ENCODE data around the gene TXNRD1.

DNA sequence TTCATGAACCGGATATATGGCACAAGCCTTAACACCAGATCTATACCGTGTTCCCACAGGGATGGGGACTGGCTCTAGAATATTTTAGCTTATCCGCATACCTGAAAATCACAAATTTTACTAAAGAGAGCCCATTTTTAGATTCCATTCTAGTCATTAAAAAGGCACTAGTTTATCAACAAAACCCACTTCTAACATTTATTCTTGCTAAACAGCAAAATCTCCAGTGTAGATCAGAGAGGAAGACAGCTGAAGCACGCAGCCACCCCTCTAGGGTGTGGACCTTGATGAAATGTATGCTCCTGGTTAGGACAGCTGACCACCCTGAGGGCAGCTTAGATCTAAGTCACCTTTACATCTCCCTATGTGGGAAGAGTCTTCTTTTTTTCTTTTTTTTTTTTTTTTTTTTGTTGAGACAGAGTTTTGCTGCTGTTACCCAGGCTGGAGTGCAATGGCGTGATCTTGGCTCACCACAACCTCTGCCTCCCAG lies 150.4 kb downstream of the TXNRD1 start:
- TF ChIP-seq PPARA (CRISPR knock-in tag; IDR thresholded peaks at IDR 0.05; ENCODE audit: borderline replicate concordance), result no peak
- TF ChIP-seq, protein P1, sequence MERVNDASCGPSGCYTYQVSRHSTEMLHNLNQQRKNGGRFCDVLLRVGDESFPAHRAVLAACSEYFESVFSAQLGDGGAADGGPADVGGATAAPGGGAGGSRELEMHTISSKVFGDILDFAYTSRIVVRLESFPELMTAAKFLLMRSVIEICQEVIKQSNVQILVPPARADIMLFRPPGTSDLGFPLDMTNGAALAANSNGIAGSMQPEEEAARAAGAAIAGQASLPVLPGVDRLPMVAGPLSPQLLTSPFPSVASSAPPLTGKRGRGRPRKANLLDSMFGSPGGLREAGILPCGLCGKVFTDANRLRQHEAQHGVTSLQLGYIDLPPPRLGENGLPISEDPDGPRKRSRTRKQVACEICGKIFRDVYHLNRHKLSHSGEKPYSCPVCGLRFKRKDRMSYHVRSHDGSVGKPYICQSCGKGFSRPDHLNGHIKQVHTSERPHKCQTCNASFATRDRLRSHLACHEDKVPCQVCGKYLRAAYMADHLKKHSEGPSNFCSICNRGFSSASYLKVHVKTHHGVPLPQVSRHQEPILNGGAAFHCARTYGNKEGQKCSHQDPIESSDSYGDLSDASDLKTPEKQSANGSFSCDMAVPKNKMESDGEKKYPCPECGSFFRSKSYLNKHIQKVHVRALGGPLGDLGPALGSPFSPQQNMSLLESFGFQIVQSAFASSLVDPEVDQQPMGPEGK (CRISPR knock-in tag; IDR thresholded peaks at IDR 0.05; ENCODE audit: borderline replicate concordance), result no peak
- no peak for TF ChIP-seq ZFP30 (CRISPR knock-in tag; IDR thresholded peaks at IDR 0.05)
- TF ChIP-seq, protein P2, sequence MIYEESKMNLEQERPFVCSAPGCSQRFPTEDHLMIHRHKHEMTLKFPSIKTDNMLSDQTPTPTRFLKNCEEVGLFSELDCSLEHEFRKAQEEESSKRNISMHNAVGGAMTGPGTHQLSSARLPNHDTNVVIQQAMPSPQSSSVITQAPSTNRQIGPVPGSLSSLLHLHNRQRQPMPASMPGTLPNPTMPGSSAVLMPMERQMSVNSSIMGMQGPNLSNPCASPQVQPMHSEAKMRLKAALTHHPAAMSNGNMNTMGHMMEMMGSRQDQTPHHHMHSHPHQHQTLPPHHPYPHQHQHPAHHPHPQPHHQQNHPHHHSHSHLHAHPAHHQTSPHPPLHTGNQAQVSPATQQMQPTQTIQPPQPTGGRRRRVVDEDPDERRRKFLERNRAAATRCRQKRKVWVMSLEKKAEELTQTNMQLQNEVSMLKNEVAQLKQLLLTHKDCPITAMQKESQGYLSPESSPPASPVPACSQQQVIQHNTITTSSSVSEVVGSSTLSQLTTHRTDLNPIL (CRISPR knock-in tag; IDR thresholded peaks at IDR 0.05; ENCODE audit: low read depth), result no peak
- no peak for TF ChIP-seq CSDC2 (CRISPR knock-in tag; IDR thresholded peaks at IDR 0.05)
- no peak for TF ChIP-seq TOX (CRISPR knock-in tag; IDR thresholded peaks at IDR 0.05; ENCODE audit: borderline replicate concordance)
- TF ChIP-seq, protein P3, sequence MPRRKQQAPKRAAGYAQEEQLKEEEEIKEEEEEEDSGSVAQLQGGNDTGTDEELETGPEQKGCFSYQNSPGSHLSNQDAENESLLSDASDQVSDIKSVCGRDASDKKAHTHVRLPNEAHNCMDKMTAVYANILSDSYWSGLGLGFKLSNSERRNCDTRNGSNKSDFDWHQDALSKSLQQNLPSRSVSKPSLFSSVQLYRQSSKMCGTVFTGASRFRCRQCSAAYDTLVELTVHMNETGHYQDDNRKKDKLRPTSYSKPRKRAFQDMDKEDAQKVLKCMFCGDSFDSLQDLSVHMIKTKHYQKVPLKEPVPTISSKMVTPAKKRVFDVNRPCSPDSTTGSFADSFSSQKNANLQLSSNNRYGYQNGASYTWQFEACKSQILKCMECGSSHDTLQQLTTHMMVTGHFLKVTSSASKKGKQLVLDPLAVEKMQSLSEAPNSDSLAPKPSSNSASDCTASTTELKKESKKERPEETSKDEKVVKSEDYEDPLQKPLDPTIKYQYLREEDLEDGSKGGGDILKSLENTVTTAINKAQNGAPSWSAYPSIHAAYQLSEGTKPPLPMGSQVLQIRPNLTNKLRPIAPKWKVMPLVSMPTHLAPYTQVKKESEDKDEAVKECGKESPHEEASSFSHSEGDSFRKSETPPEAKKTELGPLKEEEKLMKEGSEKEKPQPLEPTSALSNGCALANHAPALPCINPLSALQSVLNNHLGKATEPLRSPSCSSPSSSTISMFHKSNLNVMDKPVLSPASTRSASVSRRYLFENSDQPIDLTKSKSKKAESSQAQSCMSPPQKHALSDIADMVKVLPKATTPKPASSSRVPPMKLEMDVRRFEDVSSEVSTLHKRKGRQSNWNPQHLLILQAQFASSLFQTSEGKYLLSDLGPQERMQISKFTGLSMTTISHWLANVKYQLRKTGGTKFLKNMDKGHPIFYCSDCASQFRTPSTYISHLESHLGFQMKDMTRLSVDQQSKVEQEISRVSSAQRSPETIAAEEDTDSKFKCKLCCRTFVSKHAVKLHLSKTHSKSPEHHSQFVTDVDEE (CRISPR knock-in tag; IDR thresholded peaks at IDR 0.05), result no peak

All from SK-N-SH treated with all-trans-retinoic acid at 6 μM for 48 hours (cell line).